Stimulated activated CD4-positive, alpha-beta T cell treated with anti-CD3 and anti-CD28 coated beads, Interleukin-1b, Interleukin-23, amount 100 ng/mL, for 4 hours (primary cell): ENCODE results near the gene COX6A2.

Source experiments
- DNase-seq, 2 donors: peaks; one replicate each; pipeline ENCODE4 v3.0.0-alpha.2; 2020; ENCODE audit warnings: low read depth in 2 of 2

The COX6A2 gene

GRCh38 chr16:31428279-31428597, at the start of gene COX6A2:
COX6A2 (minus strand) TSS chr16:31428360; CDS start chr16:31428325, 35 bp downstream.
- no peak for DNase-seq

DNA sequence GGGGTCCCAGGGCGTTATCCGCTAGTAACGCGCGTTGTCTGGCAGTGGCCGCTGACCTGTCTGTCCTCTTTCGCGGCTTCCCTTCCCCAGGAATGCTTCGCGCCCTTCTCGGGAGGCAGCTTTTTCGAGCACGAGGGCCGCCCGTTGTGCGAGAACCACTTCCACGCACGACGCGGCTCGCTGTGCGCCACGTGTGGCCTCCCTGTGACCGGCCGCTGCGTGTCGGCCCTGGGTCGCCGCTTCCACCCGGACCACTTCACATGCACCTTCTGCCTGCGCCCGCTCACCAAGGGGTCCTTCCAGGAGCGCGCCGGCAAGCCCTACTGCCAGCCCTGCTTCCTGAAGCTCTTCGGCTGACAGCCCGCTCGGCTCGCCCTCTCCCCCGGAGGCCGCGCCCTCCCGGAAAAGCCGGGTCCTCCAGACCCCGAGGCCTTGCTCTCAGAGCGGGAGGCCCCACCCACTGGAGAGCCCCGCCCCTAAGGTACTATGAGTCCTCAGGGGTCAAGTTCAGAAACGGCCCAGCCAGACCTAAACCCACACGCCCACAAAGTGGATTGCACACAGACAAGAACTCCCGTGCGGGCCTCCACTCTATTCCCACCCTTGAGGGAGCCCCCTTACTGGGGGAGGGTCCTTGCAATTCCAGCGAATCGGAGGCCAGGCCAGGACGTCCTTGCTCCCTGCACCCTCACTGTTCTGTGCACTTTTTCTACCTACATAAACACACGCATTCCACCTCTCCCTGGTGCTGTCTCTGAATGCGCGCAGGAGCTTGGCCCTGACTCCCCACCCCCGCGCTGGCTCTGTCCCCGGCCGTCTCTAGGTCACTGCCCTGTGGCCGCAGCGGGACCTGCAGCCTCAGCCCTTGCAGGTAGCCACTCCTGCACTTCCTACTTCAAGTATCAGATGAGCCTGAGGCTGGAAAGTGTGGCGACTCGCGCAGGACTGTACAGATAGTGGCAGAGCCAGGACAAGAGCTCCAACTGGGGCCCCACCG, 49.4 kb upstream of the COX6A2 start:
- no peak for DNase-seq

GRCh38 chr16:31476303-31477219, 48.4 kb upstream of the COX6A2 start:
- peak; percentile 91 to 95 for DNase-seq

GRCh38 chr16:31475946-31476302, 47.8 kb upstream of the COX6A2 start:
- no peak for DNase-seq

DNA sequence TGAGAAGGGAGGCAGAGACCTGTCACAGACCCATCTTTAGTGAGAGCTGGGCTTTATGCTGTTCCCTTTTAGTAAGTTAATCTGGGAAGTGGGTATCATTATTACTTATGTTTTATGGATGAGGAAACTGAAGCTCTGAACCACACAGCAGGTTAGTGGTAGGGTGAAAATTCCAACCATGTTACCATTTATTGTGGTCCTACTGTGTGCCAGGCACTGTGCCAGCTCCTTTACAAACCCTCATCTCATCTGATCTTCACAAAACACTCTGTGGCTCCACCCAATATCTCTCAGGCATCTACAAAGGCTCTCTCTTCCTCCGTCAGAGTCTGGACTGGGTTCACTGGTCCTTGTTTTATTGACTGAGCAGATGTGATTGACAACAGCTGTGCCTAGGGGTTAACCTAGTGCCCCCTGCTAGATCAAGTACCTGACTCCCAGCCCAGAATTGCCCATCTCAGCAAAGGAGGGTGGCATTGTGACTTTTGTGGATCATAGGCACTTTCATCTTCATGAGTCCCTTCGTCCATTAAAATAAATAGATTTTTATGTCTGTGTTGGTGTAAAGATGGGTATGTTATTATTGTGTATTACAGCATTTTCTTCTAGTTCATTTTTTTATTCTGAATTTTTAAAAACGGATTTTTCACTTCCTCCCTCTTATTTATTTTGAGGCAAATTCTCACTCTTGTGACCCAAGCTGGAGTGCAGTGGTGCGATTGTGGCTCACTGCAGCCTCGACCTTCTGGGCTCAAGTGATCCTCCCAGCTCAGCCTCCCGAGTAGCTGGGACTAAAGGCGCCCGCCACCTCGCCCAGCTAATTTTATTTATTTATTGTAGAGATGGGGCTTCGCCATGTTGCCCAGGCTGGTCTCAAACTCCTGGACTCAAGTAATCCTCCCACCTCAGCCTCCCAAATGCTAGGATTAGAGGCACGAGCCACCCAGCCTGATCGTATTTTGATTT, 46.9 kb upstream of the COX6A2 start:
- no peak for DNase-seq

- no peak for DNase-seq
Measured at GRCh38 chr16:31474173-31474714, 46.1 kb upstream of the COX6A2 start.

- no peak for DNase-seq
Measured at GRCh38 chr16:31473264-31473984, 45.3 kb upstream of the COX6A2 start.

- DNase-seq, result no peak
Measured at GRCh38 chr16:31472709-31473203, 44.6 kb upstream of the COX6A2 start.

GRCh38 chr16:31471875-31472708, 43.9 kb upstream of the COX6A2 start, which contains the start of gene TGFB1I1:
TGFB1I1 (plus strand) TSS chr16:31472152; CDS start chr16:31472189, 37 bp downstream.
- no peak for DNase-seq

DNA sequence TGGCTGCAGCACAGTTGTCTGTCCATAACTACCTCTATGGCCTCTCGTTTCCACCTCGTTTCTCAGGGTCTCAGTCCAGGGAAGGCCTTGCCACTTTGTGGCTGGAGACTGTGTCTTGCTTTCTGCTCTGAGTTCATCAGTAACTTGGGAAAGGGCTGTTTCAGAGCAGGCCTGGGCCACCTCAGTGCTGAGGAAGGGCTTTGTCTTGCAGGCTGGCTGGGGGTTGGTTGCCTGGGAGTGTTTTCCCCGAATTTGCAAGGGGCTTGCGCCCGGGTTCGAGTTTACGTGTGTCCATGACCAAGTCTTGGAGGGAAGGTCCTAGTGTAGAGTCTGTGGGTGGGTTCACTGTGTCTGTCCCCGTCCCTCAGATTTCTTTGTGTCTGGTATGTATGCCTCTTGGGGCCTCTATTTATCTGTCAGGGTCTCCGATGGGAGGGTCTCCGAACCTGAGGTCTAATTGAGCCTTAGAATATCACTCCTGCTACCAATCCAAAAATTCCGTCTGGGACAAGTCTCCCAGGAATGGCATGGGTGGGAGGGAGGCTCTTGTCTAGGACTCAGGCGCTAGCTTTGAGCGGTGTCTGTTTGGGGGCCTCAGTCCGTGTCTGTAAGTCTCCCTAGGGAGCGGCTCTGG, 43.2 kb upstream of the COX6A2 start:
- DNase-seq, result no peak

GRCh38 chr16:31470615-31471014, 42.5 kb upstream of the COX6A2 start:
- no peak for DNase-seq

GRCh38 chr16:31467858-31468257, 39.7 kb upstream of the COX6A2 start:
- DNase-seq, result no peak

DNA sequence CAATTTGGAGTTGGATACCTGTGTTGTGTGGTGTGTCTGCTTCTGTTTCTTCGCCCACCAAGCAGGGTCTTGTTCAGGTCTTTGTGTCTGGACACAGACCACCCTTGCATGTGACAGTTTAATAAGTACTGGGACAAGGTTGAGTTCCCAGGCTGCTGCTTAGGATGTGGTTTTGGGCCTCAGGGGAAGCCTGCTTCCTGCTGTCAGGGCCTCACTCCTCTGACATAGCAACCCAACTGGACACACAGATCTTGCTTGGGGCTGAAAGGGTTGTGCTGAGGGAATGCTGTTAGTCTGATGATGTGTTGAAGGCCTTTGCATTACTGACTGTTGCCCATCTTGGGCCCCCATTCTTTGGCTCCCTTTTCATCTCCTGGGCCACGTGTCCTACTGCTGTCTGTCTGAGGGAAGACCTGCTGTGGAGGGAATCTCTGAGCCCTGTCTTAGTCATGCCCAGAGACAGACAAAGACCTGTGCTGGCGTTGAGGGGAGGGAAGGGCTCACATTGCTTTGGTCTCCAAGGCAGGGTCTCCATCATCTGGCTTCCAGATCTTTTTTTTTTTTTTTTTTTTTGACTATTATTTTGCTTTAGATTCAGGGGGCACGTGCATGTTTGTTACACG, 39.1 kb upstream of the COX6A2 start:
- DNase-seq, result no peak

GRCh38 chr16:31466381-31466841, 38.3 kb upstream of the COX6A2 start:
- no peak for DNase-seq

GRCh38 chr16:31465788-31466370, 37.7 kb upstream of the COX6A2 start:
- no peak for DNase-seq

- DNase-seq, result no peak
Measured at GRCh38 chr16:31464781-31465260, 36.7 kb upstream of the COX6A2 start.

- DNase-seq, result no peak
Measured at GRCh38 chr16:31464348-31464769, 36.2 kb upstream of the COX6A2 start.
